Measurements from ENCODE around the gene KIF6. TPM values are rescaled to one million over a fixed set of nuclear protein-coding genes. Genes with fewer than 3 reads are reported as not detected.

Gene KIF6
- total RNA-seq, 1 experiment from 2014 or later, result not detected

DNA sequence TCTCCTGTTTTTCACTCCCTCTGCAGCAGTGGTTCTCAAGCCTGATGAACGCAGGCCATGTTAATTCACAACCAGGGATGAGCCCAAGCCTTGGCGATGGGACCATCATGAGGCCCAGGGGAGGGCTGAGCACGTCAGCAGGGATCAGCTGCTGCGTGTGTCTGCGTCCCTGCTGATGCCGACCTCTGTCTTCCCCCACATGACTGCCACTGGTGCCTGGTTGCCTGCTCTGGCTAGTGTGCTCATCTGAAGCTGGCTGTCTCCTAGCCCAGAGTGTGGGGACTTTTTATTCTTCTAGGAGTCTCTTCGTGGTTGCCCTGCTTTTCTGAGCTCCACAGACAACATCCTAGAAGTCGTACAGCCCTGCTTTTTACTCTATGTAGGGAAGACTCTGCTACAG lies 361.9 kb downstream of the KIF6 start:
- Histone ChIP-seq H3K4me3 (ENCODE audit: low read depth in 2 of 2, low read length in 2 of 2) (no peak overlapping the region), H3K27me3 (ENCODE audit: control insufficient read depth, insufficient read depth, low read length) (no peaks in the 10 kb centered on the region; the same call in 1 of the 2 replicates), H3K27ac (ENCODE audit: low read length) (no peak overlapping the region), H3K36me3 (ENCODE audit: control insufficient read depth, insufficient read depth, low read length) (no peaks in the 10 kb centered on the region), H3K4me1 (ENCODE audit: control insufficient read depth, insufficient read depth, low read length) (no peaks in the 10 kb centered on the region), H3K9me3 (ENCODE audit: control insufficient read depth, insufficient read depth, low read depth, low read length) (no peaks in the 10 kb centered on the region)
- ATAC-seq (no peak), DNase-seq (ENCODE audit: low read depth, low spot score) (no peak)
- ChIA-PET POLR2A (no interaction called here), CTCF (no interaction called here)
- in situ Hi-C loops (cut with HindIII; ENCODE audit: low pct_unique_long_range_greater_than_20kb, low sequenced_read_pairs), result no loop called here
- intact Hi-C loops (cut with micrococcal nuclease; ENCODE audit: unreplicated experiment), result loop anchor here (5.0 kb wide), 1 partner anchor 534 kb away; no protein-coding TSS in a partner anchor
- TF ChIP-seq POLR2AphosphoS5 (IDR thresholded peaks at IDR 0.05; ENCODE audit: low read depth, low read length), result no peak
- TF ChIP-seq, protein P1, sequence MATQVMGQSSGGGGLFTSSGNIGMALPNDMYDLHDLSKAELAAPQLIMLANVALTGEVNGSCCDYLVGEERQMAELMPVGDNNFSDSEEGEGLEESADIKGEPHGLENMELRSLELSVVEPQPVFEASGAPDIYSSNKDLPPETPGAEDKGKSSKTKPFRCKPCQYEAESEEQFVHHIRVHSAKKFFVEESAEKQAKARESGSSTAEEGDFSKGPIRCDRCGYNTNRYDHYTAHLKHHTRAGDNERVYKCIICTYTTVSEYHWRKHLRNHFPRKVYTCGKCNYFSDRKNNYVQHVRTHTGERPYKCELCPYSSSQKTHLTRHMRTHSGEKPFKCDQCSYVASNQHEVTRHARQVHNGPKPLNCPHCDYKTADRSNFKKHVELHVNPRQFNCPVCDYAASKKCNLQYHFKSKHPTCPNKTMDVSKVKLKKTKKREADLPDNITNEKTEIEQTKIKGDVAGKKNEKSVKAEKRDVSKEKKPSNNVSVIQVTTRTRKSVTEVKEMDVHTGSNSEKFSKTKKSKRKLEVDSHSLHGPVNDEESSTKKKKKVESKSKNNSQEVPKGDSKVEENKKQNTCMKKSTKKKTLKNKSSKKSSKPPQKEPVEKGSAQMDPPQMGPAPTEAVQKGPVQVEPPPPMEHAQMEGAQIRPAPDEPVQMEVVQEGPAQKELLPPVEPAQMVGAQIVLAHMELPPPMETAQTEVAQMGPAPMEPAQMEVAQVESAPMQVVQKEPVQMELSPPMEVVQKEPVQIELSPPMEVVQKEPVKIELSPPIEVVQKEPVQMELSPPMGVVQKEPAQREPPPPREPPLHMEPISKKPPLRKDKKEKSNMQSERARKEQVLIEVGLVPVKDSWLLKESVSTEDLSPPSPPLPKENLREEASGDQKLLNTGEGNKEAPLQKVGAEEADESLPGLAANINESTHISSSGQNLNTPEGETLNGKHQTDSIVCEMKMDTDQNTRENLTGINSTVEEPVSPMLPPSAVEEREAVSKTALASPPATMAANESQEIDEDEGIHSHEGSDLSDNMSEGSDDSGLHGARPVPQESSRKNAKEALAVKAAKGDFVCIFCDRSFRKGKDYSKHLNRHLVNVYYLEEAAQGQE (IDR thresholded peaks at IDR 0.05; ENCODE audit: insufficient read depth in 1 of 2, low read depth in 2 of 2, low read length in 1 of 2), result no peak
- TF ChIP-seq, protein P2, sequence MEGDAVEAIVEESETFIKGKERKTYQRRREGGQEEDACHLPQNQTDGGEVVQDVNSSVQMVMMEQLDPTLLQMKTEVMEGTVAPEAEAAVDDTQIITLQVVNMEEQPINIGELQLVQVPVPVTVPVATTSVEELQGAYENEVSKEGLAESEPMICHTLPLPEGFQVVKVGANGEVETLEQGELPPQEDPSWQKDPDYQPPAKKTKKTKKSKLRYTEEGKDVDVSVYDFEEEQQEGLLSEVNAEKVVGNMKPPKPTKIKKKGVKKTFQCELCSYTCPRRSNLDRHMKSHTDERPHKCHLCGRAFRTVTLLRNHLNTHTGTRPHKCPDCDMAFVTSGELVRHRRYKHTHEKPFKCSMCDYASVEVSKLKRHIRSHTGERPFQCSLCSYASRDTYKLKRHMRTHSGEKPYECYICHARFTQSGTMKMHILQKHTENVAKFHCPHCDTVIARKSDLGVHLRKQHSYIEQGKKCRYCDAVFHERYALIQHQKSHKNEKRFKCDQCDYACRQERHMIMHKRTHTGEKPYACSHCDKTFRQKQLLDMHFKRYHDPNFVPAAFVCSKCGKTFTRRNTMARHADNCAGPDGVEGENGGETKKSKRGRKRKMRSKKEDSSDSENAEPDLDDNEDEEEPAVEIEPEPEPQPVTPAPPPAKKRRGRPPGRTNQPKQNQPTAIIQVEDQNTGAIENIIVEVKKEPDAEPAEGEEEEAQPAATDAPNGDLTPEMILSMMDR (IDR thresholded peaks at IDR 0.05), result no peak
- TF ChIP-seq SIN3A (IDR thresholded peaks at IDR 0.05; ENCODE audit: borderline replicate concordance, insufficient read depth, low read depth, low read length), result no peak
- no peak for TF ChIP-seq TCF7L2 (IDR thresholded peaks at IDR 0.05; ENCODE audit: low read depth, low read length)
- BruUV-seq (replicated peaks), result no TSS peak

DNA sequence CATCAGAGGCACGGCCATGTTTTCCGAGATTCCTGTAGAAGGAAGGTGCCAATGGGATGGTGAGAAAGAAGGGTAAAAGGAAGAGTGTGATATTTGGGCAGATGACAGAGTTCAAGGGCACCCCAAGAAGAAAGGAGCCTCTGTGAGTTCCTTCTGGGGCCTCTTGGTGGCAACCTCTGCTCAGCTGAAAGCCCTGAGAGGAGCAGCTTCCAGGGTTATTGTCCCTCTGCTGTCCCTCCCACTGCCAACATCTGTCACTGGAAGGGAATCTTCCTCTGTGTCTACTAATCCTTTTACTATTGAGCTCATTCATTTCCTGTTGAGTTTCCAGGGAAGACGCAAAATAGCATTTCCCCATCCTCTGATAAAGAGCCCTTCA lies 362.7 kb downstream of the KIF6 start:
- no peak overlapping the region for H3K4me3 ChIP-seq (ENCODE audit: low read depth in 2 of 2, low read length in 2 of 2)
- BruUV-seq (replicated peaks), result no TSS peak
- no peaks in the 10 kb centered on the region; the same call in 1 of the 2 replicates for H3K27me3 ChIP-seq (ENCODE audit: control insufficient read depth, insufficient read depth, low read length)
- TF ChIP-seq TCF7L2 (IDR thresholded peaks at IDR 0.05; ENCODE audit: low read depth, low read length) (no peak), POLR2AphosphoS5 (IDR thresholded peaks at IDR 0.05; ENCODE audit: low read depth, low read length) (no peak), SIN3A (IDR thresholded peaks at IDR 0.05; ENCODE audit: borderline replicate concordance, insufficient read depth, low read depth, low read length) (no peak)
- TF ChIP-seq, protein P2 (IDR thresholded peaks at IDR 0.05), result no peak; the same call in 1 of the 2 replicates
- TF ChIP-seq, protein P1 (IDR thresholded peaks at IDR 0.05; ENCODE audit: insufficient read depth in 1 of 2, low read depth in 2 of 2, low read length in 1 of 2), result no peak
- no peak for DNase-seq (ENCODE audit: low read depth, low spot score)
- H3K36me3 ChIP-seq (ENCODE audit: control insufficient read depth, insufficient read depth, low read length), result no peaks in the 10 kb centered on the region
- no peaks in the 10 kb centered on the region for H3K9me3 ChIP-seq (ENCODE audit: control insufficient read depth, insufficient read depth, low read depth, low read length)
- 0 out of 2 replicates have a peak, but pooled peaks have one; percentile 15 for ATAC-seq
- ChIA-PET POLR2A (no interaction called here), CTCF (interaction anchor here (0.6 to 0.7 kb wide), 2 partner anchors 13 to 73 kb away, joined by 3 to 11 read pairs; no protein-coding TSS in a partner anchor)
- no peaks in the 10 kb centered on the region for H3K4me1 ChIP-seq (ENCODE audit: control insufficient read depth, insufficient read depth, low read length)
- intact Hi-C loops (cut with micrococcal nuclease; ENCODE audit: unreplicated experiment), result loop anchor here (5.0 kb wide), 1 partner anchor 535 kb away; no protein-coding TSS in a partner anchor
- H3K27ac ChIP-seq (ENCODE audit: low read length), result no peak overlapping the region
- in situ Hi-C loops (cut with HindIII; ENCODE audit: low pct_unique_long_range_greater_than_20kb, low sequenced_read_pairs), result no loop called here

Measured in Panc1 (cell line).